Neural progenitor cell (in vitro differentiated cells): ENCODE results near the gene LGALS4.
"Not testable (repeated sequence)": the region's sequence is repeated elsewhere in the genome, so short reads cannot be mapped to it uniquely, and the experiment has no call there.

Experiments used
- EZH2 ChIP-seq: fragments of 200-600 bp; sonication (generic); IDR thresholded peaks from 2 replicates; pipeline ENCODE4 v1.6.1; 2017; ENCODE audit warnings: antibody characterized with exemption, mild to moderate bottlenecking, moderate library complexity
- EZH2phosphoT487 ChIP-seq: fragments of 200-600 bp; sonication (generic); IDR thresholded peaks from 2 replicates; pipeline ENCODE4 v1.6.1; 2017; ENCODE audit warnings: antibody characterized with exemption
- TF ChIP-seq, protein P1 (sequence below): fragments of 200-600 bp; sonication (generic); IDR thresholded peaks from 2 replicates; pipeline ENCODE4 v1.5.1; 2017; ENCODE audit warnings: antibody characterized with exemption, mild to moderate bottlenecking

- not testable (repeated sequence) for TF ChIP-seq EZH2, EZH2phosphoT487
- TF ChIP-seq, protein P1, sequence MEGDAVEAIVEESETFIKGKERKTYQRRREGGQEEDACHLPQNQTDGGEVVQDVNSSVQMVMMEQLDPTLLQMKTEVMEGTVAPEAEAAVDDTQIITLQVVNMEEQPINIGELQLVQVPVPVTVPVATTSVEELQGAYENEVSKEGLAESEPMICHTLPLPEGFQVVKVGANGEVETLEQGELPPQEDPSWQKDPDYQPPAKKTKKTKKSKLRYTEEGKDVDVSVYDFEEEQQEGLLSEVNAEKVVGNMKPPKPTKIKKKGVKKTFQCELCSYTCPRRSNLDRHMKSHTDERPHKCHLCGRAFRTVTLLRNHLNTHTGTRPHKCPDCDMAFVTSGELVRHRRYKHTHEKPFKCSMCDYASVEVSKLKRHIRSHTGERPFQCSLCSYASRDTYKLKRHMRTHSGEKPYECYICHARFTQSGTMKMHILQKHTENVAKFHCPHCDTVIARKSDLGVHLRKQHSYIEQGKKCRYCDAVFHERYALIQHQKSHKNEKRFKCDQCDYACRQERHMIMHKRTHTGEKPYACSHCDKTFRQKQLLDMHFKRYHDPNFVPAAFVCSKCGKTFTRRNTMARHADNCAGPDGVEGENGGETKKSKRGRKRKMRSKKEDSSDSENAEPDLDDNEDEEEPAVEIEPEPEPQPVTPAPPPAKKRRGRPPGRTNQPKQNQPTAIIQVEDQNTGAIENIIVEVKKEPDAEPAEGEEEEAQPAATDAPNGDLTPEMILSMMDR, result not testable (repeated sequence)
Observed at GRCh38 chr19:38760805-38761517, 51.8 kb downstream of the LGALS4 start.
